Measurements from ENCODE around the gene OTUB1.
"Not testable (repeated sequence)": the region's sequence is repeated elsewhere in the genome, so short reads cannot be mapped to it uniquely, and the experiment has no call there.

The OTUB1 gene

GRCh38 chr11:64043545-64043944, 57.3 kb downstream of the OTUB1 start:
- H3K4me3 ChIP-seq (ENCODE audit: low read length): no peak overlapping the region
- H3K9me3 ChIP-seq (ENCODE audit: control insufficient read depth, insufficient read depth, low read length): no peaks in the 10 kb centered on the region
- DNase-seq (ENCODE audit: low read depth, low spot score): no peak
- no peaks in the 10 kb centered on the region; the same call in 1 of the 2 replicates for H3K4me1 ChIP-seq (ENCODE audit: control insufficient read depth, insufficient read depth, low read length)
- no CpG with 5 or more reads among the region's 5 CpGs for WGBS (ENCODE audit: insufficient coverage, insufficient read length)
- H3K36me3 ChIP-seq (ENCODE audit: control insufficient read depth, insufficient read depth, low read length): no peaks in the 10 kb centered on the region
- H3K27me3 ChIP-seq (ENCODE audit: control insufficient read depth, insufficient read depth, low read length): peaks cover 22% of the 10 kb centered on the region
- H3K27ac ChIP-seq (ENCODE audit: low read length): no peak overlapping the region

- no peaks in the 10 kb centered on the region; the same call in 1 of the 2 replicates for H3K4me1 ChIP-seq (ENCODE audit: control insufficient read depth, insufficient read depth, low read length)
- H3K4me3 ChIP-seq (ENCODE audit: low read length): no peak overlapping the region
- H3K9me3 ChIP-seq (ENCODE audit: control insufficient read depth, insufficient read depth, low read length): no peaks in the 10 kb centered on the region
- WGBS (ENCODE audit: insufficient coverage, insufficient read length): no CpG with 5 or more reads among the region's 18 CpGs
- no peak for DNase-seq (ENCODE audit: low read depth, low spot score)
- H3K36me3 ChIP-seq (ENCODE audit: control insufficient read depth, insufficient read depth, low read length): no peaks in the 10 kb centered on the region
- peaks cover 14% of the 10 kb centered on the region; the same call in 1 of the 2 replicates for H3K27me3 ChIP-seq (ENCODE audit: control insufficient read depth, insufficient read depth, low read length)
- no peak overlapping the region for H3K27ac ChIP-seq (ENCODE audit: low read length)
These were observed 58.6 kb downstream of the OTUB1 start for GRCh38 chr11:64044730-64045393.

GRCh38 chr11:64045700-64046099, 59.5 kb downstream of the OTUB1 start:
- Histone ChIP-seq H3K4me1 (ENCODE audit: control insufficient read depth, insufficient read depth, low read length) (no peaks in the 10 kb centered on the region; the same call in 1 of the 2 replicates), H3K27me3 (ENCODE audit: control insufficient read depth, insufficient read depth, low read length) (peaks cover 12% of the 10 kb centered on the region; the same call in 1 of the 2 replicates), H3K36me3 (ENCODE audit: control insufficient read depth, insufficient read depth, low read length) (no peaks in the 10 kb centered on the region), H3K4me3 (ENCODE audit: low read length) (no peak overlapping the region), H3K9me3 (ENCODE audit: control insufficient read depth, insufficient read depth, low read length) (no peaks in the 10 kb centered on the region), H3K27ac (ENCODE audit: low read length) (no peak overlapping the region)
- WGBS (ENCODE audit: insufficient coverage, insufficient read length): no CpG with 5 or more reads among the region's 2 CpGs
- no peak for DNase-seq (ENCODE audit: low read depth, low spot score)

GRCh38 chr11:64047373-64047772, 61.1 kb downstream of the OTUB1 start:
- WGBS (ENCODE audit: insufficient coverage, insufficient read length): no CpG with 5 or more reads among the region's 8 CpGs
- not testable (repeated sequence) for H3K27ac ChIP-seq (ENCODE audit: low read length); H3K36me3 ChIP-seq (ENCODE audit: control insufficient read depth, insufficient read depth, low read length)

More at GRCh38 chr11:64047373-64047772, 61.1 kb downstream of the OTUB1 start:
- H3K4me1 ChIP-seq (ENCODE audit: control insufficient read depth, insufficient read depth, low read length); H3K9me3 ChIP-seq (ENCODE audit: control insufficient read depth, insufficient read depth, low read length); H3K4me3 ChIP-seq (ENCODE audit: low read length); DNase-seq (ENCODE audit: low read depth, low spot score): not testable (repeated sequence)
- peaks cover 12% of the 10 kb centered on the region; the same call in 1 of the 2 replicates for H3K27me3 ChIP-seq (ENCODE audit: control insufficient read depth, insufficient read depth, low read length)
